ENCODE results near the gene CFAP157. TPM values are rescaled to one million over a fixed set of nuclear protein-coding genes. Genes with fewer than 3 reads are reported as not detected.
A peak's percentile ranks its signal among the peaks of the same experiment; 100 is the strongest.

The CFAP157 gene
- total RNA-seq, 1 experiment from 2014 or later, result 0.87 TPM

- no peak overlapping the region for H3K27ac Mint-ChIP-seq (ENCODE audit: unreplicated experiment)
- intact Hi-C loops (cut with micrococcal nuclease; ENCODE audit: unreplicated experiment), result no loop called here
- BruUV-seq (replicated peaks), result no TSS peak
- H3K27me3 Mint-ChIP-seq (ENCODE audit: unreplicated experiment), result no peaks in the 10 kb centered on the region
- H3K4me3 Mint-ChIP-seq (ENCODE audit: low read depth, unreplicated experiment), result no peak overlapping the region
- no peak for DNase-seq
- no peaks in the 10 kb centered on the region for H3K9me3 Mint-ChIP-seq (ENCODE audit: low read depth, unreplicated experiment)
- no peaks in the 10 kb centered on the region for H3K4me1 Mint-ChIP-seq (ENCODE audit: low read depth, unreplicated experiment)
- CTCF ChIA-PET, result no interaction called here
- peaks cover 55% of the 10 kb centered on the region for H3K36me3 Mint-ChIP-seq (ENCODE audit: insufficient read depth, unreplicated experiment)
- no peak for TF ChIP-seq CTCF (IDR thresholded peaks at IDR 0.05; ENCODE audit: unreplicated experiment)
Observed at GRCh38 chr9:127712867-127713266, 6.1 kb downstream of the CFAP157 start.

- H3K4me1 Mint-ChIP-seq (ENCODE audit: low read depth, unreplicated experiment), result no peaks in the 10 kb centered on the region
- no peak overlapping the region for H3K27ac Mint-ChIP-seq (ENCODE audit: unreplicated experiment)
- peaks cover 48% of the 10 kb centered on the region for H3K36me3 Mint-ChIP-seq (ENCODE audit: insufficient read depth, unreplicated experiment)
- no peaks in the 10 kb centered on the region for H3K9me3 Mint-ChIP-seq (ENCODE audit: low read depth, unreplicated experiment)
- no peak for DNase-seq
- no peaks in the 10 kb centered on the region for H3K27me3 Mint-ChIP-seq (ENCODE audit: unreplicated experiment)
- H3K4me3 Mint-ChIP-seq (ENCODE audit: low read depth, unreplicated experiment), result peak overlapping the region; percentile 86
- TF ChIP-seq CTCF (IDR thresholded peaks at IDR 0.05; ENCODE audit: unreplicated experiment), result no peak
- CTCF ChIA-PET, result interaction anchor here (0.6 kb wide), 1 partner anchor 10 kb away, joined by 6 read pairs; no protein-coding TSS in a partner anchor
- intact Hi-C loops (cut with micrococcal nuclease; ENCODE audit: unreplicated experiment), result no loop called here
- BruUV-seq (replicated peaks), result no TSS peak
Observed at GRCh38 chr9:127714020-127714750, 7.4 kb downstream of the CFAP157 start.

GRCh38 chr9:127714951-127715469 is 8.2 kb downstream of the CFAP157 start:
- DNase-seq, result peak; percentile 25
- peaks cover 46% of the 10 kb centered on the region for H3K36me3 Mint-ChIP-seq (ENCODE audit: insufficient read depth, unreplicated experiment)
- no peak for TF ChIP-seq CTCF (IDR thresholded peaks at IDR 0.05; ENCODE audit: unreplicated experiment)
- intact Hi-C loops (cut with micrococcal nuclease; ENCODE audit: unreplicated experiment), result no loop called here
- TSS peak; percentile 57 for BruUV-seq (replicated peaks)
- H3K4me3 Mint-ChIP-seq (ENCODE audit: low read depth, unreplicated experiment), result peak overlapping the region; percentile 86
- H3K27ac Mint-ChIP-seq (ENCODE audit: unreplicated experiment), result peak overlapping the region; percentile 86
- CTCF ChIA-PET, result interaction anchor here (1.0 to 1.4 kb wide), 3 partner anchors 9 to 20 kb away, joined by 3 to 8 read pairs (median 5); partner anchors contain the start of genes CFAP157 and TOR2A
- H3K4me1 Mint-ChIP-seq (ENCODE audit: low read depth, unreplicated experiment), result no peaks in the 10 kb centered on the region
- no peaks in the 10 kb centered on the region for H3K9me3 Mint-ChIP-seq (ENCODE audit: low read depth, unreplicated experiment)
- H3K27me3 Mint-ChIP-seq (ENCODE audit: unreplicated experiment), result no peaks in the 10 kb centered on the region

GRCh38 chr9:127715470-127716337 is 8.9 kb downstream of the CFAP157 start, which contains the start of the genes PTRH1 and TTC16:
TSS of gene PTRH1 (minus strand) at chr9:127715663. CDS start at chr9:127715639, 24 bp downstream.
TSS of gene TTC16 (plus strand) at chr9:127716079. CDS start at chr9:127716146, 67 bp downstream.
- CTCF ChIA-PET, result interaction anchor here (0.9 to 1.4 kb wide), 4 partner anchors 10 to 129 kb away, joined by 3 to 8 read pairs (median 4); partner anchors contain the start of genes CFAP157 and TOR2A
- no peak for TF ChIP-seq CTCF (IDR thresholded peaks at IDR 0.05; ENCODE audit: unreplicated experiment)
- Mint-ChIP-seq H3K27ac (ENCODE audit: unreplicated experiment) (peak within 1 kb of the TSS; percentile 86), H3K27me3 (ENCODE audit: unreplicated experiment) (peaks cover 6% of the 10 kb centered on the region), H3K4me3 (ENCODE audit: low read depth, unreplicated experiment) (peak within 1 kb of the TSS; percentile 86), H3K4me1 (ENCODE audit: low read depth, unreplicated experiment) (peaks cover 1% of the 10 kb centered on the region), H3K9me3 (ENCODE audit: low read depth, unreplicated experiment) (no peaks in the 10 kb centered on the region), H3K36me3 (ENCODE audit: insufficient read depth, unreplicated experiment) (peaks cover 46% of the 10 kb centered on the region)
- peak; percentile 94 for DNase-seq
- intact Hi-C loops (cut with micrococcal nuclease; ENCODE audit: unreplicated experiment), result no loop called here
- no TSS peak for BruUV-seq (replicated peaks)
